RKO (cell line): ENCODE measurements around the gene ADAMTS2.
"Not testable (repeated sequence)": the region's sequence is repeated elsewhere in the genome, so short reads cannot be mapped to it uniquely, and the experiment has no call there.

ENCODE experiments used
- DNase-seq: peaks from one replicate; pipeline ENCODE4 v3.0.0-alpha.2; 2016; ENCODE audit warnings: low spot score

Gene ADAMTS2

GRCh38 chr5:179325296-179326031, 19.8 kb downstream of the ADAMTS2 start:
- no peak for DNase-seq

GRCh38 chr5:179324760-179325295, 20.4 kb downstream of the ADAMTS2 start:
- no peak for DNase-seq

- not testable (repeated sequence) for DNase-seq
Measured at GRCh38 chr5:179324316-179324715, 20.9 kb downstream of the ADAMTS2 start.

GRCh38 chr5:179323026-179323870, 22.0 kb downstream of the ADAMTS2 start:
- no peak for DNase-seq

GRCh38 chr5:179322071-179323025, 22.9 kb downstream of the ADAMTS2 start:
- DNase-seq: no peak

- no peak for DNase-seq
Measured at GRCh38 chr5:179321206-179321987, 23.9 kb downstream of the ADAMTS2 start.

GRCh38 chr5:179319741-179320281, 25.4 kb downstream of the ADAMTS2 start:
- DNase-seq: no peak

- no peak for DNase-seq
Measured at GRCh38 chr5:179319123-179319522, 26.1 kb downstream of the ADAMTS2 start.

- DNase-seq: no peak
Measured at GRCh38 chr5:179318221-179318955, 26.9 kb downstream of the ADAMTS2 start.

GRCh38 chr5:179317411-179318220, 27.6 kb downstream of the ADAMTS2 start:
- no peak for DNase-seq

GRCh38 chr5:179316982-179317381, 28.3 kb downstream of the ADAMTS2 start:
- DNase-seq: no peak

GRCh38 chr5:179316111-179316551, 29.1 kb downstream of the ADAMTS2 start:
- no peak for DNase-seq

GRCh38 chr5:179315356-179315890, 29.8 kb downstream of the ADAMTS2 start:
- no peak for DNase-seq

GRCh38 chr5:179314606-179315355, 30.5 kb downstream of the ADAMTS2 start:
- DNase-seq: no peak

- no peak for DNase-seq
Measured at GRCh38 chr5:179313849-179314521, 31.3 kb downstream of the ADAMTS2 start.

- DNase-seq: no peak
Measured at GRCh38 chr5:179312557-179313235, 32.6 kb downstream of the ADAMTS2 start.

GRCh38 chr5:179311581-179311980, 33.7 kb downstream of the ADAMTS2 start:
- DNase-seq: no peak
